Breast epithelium (tissue), 4 donors: ENCODE measurements around the gene CUL9. TPM values are rescaled to one million over a fixed set of nuclear protein-coding genes. Genes with fewer than 3 reads are reported as not detected.

Source experiments
- DNase-seq, 2 donors: peaks; one replicate each; pipeline ENCODE4 v3.0.0-alpha.2; 2019; ENCODE audit warnings: low spot score in 2 of 2
- H3K27ac ChIP-seq, 2 donors: fragments of 200-600 bp; sonication (generic) in 1 of 2; one replicate each; pipeline ENCODE4 v1.5.1; 2016 to 2019; ENCODE audit warnings: mild to moderate bottlenecking in 1 of 2
- H3K27me3 ChIP-seq, 2 donors: fragments of 200-600 bp; sonication (generic) in 1 of 2; one replicate each; pipeline versions ENCODE4 v1.5.1 to v1.6.0; 2017 to 2019; ENCODE audit warnings: control low read depth in 1 of 2, mild to moderate bottlenecking in 1 of 2
- H3K36me3 ChIP-seq: fragments of 200-600 bp; one replicate; pipeline ENCODE4 v1.5.1; 2019
- H3K4me1 ChIP-seq, 2 donors: fragments of 200-600 bp; sonication (generic); one replicate each; pipeline ENCODE4 v1.5.1; 2016 to 2019; ENCODE audit warnings: control low read depth in 1 of 2
- H3K4me3 ChIP-seq, 3 donors: fragments of 200-600 bp; sonication (generic); 1 replicate in 2 of 3; 2 replicates in 1 of 3; pipeline ENCODE4 v1.5.1; 2016 to 2019; ENCODE audit warnings: mild to moderate bottlenecking in 3 of 3, moderate library complexity in 2 of 3
- H3K9me3 ChIP-seq, 2 donors: fragments of 200-600 bp; sonication (generic) in 1 of 2; one replicate each; pipeline ENCODE4 v1.5.1; 2016 to 2019; ENCODE audit warnings: control low read depth in 1 of 2
- CTCF ChIP-seq, 3 donors: fragments of 450-650 bp; IDR thresholded peaks; one replicate each; pipeline ENCODE4 v1.5.1; 2016 to 2017; ENCODE audit warnings: antibody characterized with exemption in 3 of 3, mild to moderate bottlenecking in 3 of 3, moderate library complexity in 3 of 3
- POLR2A ChIP-seq: fragments of 450-650 bp; IDR thresholded peaks from one replicate; pipeline ENCODE4 v1.6.1; 2016; ENCODE audit warnings: antibody characterized with exemption, mild to moderate bottlenecking, moderate library complexity
- POLR2AphosphoS5 ChIP-seq, 3 donors: sonication (generic); formaldehyde crosslinking; IDR thresholded peaks; one replicate each; pipeline ENCODE4 v1.6.1; 2017; ENCODE audit warnings: antibody characterized with exemption in 3 of 3
- intact Hi-C: fragments of 100-400 bp; cut with DNase I; formaldehyde crosslinking; loops from one replicate; pipeline ENCODE4 v1.15.1; 2023; ENCODE audit warnings: low total_unique reads
- total RNA-seq, 3 donors: library from RNA; depleted of rRNA; stranded (reverse); fragments of >200 nt; gene quantifications; one replicate each; pipeline ENCODE4 v1.1.0, GENCODE V29; 2016

CUL9 gene
- total RNA-seq, 3 donors from 2014 or later: 25.1 to 47.5 (median 43.3) TPM

- Histone ChIP-seq H3K4me3 (no peak overlapping the region), H3K27ac (no peak overlapping the region), H3K4me1 (no peaks in the 10 kb centered on the region), H3K36me3 (no peaks in the 10 kb centered on the region), H3K27me3 (no peaks in the 10 kb centered on the region), H3K9me3 (no peaks in the 10 kb centered on the region)
- no peak for DNase-seq
- intact Hi-C loops: no loop called here
- TF ChIP-seq POLR2AphosphoS5 (IDR thresholded peaks at IDR 0.05): no peak
- no peak for TF ChIP-seq POLR2A
- TF ChIP-seq CTCF (IDR thresholded peaks at IDR 0.05): no peak
These were observed 80.2 kb downstream of the CUL9 start for GRCh38 chr6:43262000-43262779.

DNA sequence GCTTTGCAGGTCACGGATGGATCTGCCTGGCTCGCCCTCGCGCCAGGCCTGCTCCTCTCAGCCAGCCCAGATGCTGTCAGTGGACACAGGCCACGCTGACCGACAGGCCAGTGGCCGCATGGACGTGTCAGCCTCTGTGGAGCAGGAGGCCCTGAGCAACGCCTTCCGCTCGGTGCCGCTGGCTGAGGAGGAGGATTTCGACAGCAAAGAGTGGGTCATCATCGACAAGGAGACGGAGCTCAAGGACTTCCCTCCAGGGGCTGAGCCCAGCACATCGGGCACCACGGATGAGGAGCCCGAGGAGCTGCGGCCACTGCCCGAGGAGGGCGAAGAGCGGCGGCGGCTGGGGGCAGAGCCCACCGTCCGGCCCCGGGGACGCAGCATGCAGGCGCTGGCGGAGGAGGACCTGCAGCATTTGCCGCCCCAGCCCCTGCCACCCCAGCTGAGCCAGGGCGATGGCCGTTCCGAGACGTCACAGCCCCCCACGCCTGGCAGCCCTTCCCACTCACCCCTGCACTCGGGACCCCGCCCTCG is 80.9 kb downstream of the CUL9 start:
- intact Hi-C loops: no loop called here
- TF ChIP-seq CTCF (IDR thresholded peaks at IDR 0.05): no peak
- TF ChIP-seq POLR2A: no peak
- no peak for TF ChIP-seq POLR2AphosphoS5 (IDR thresholded peaks at IDR 0.05)
- DNase-seq: no peak
- Histone ChIP-seq H3K9me3 (no peaks in the 10 kb centered on the region), H3K36me3 (no peaks in the 10 kb centered on the region), H3K27me3 (no peaks in the 10 kb centered on the region), H3K27ac (no peak overlapping the region), H3K4me3 (no peak overlapping the region), H3K4me1 (no peaks in the 10 kb centered on the region)

GRCh38 chr6:43263314-43264178 is 81.5 kb downstream of the CUL9 start:
- Histone ChIP-seq H3K36me3 (no peaks in the 10 kb centered on the region), H3K4me3 (no peak overlapping the region), H3K27ac (no peak overlapping the region), H3K9me3 (no peaks in the 10 kb centered on the region), H3K27me3 (no peaks in the 10 kb centered on the region), H3K4me1 (no peaks in the 10 kb centered on the region)
- DNase-seq: peak; percentile 44 to 81
- intact Hi-C loops: no loop called here
- no peak for TF ChIP-seq POLR2A
- peak; percentile 13 to 60 (median 48) for TF ChIP-seq CTCF (IDR thresholded peaks at IDR 0.05)
- TF ChIP-seq POLR2AphosphoS5 (IDR thresholded peaks at IDR 0.05): no peak

GRCh38 chr6:43264599-43265145 is 82.7 kb downstream of the CUL9 start:
- intact Hi-C loops: no loop called here
- no peak overlapping the region for H3K4me3 ChIP-seq
- no peaks in the 10 kb centered on the region for H3K9me3 ChIP-seq
- TF ChIP-seq POLR2A (no peak), POLR2AphosphoS5 (IDR thresholded peaks at IDR 0.05) (no peak), CTCF (IDR thresholded peaks at IDR 0.05) (no peak)
- H3K36me3 ChIP-seq: no peaks in the 10 kb centered on the region
- peaks cover 0 to 5% of the 10 kb centered on the region in 2 donors for H3K4me1 ChIP-seq
- H3K27ac ChIP-seq: no peak overlapping the region
- H3K27me3 ChIP-seq: no peaks in the 10 kb centered on the region
- DNase-seq: no peak
